Measurements from ENCODE around the gene MINDY1. TPM values are rescaled to one million over a fixed set of nuclear protein-coding genes. Genes with fewer than 3 reads are reported as not detected.

Gene MINDY1
- total and polyA plus RNA-seq, 5 experiments from 2014 or later, result 2.7 to 20.2 (median 12.6) TPM

GRCh38 chr1:150981177-150981804 lies 25.4 kb downstream of the MINDY1 start:
- Mint-ChIP-seq H3K4me3 (no peak overlapping the region), H3K27ac (peak overlapping the region in 1 of 10 donors; percentile 8), H3K36me3 (no peaks in the 10 kb centered on the region), H3K4me1 (peaks cover 16 to 34% (median 32%) of the 10 kb centered on the region in 4 donors), H3K27me3 (no peaks in the 10 kb centered on the region), H3K9me3 (no peaks in the 10 kb centered on the region)
- DNase-seq (no peak), ATAC-seq (no peak)
- POLR2A ChIA-PET, result interaction anchor here (1.1 to 4.9 kb wide), 3 partner anchors 13 to 25 kb away, joined by 3 to 22 read pairs (median 3); partner anchors contain the start of gene MINDY1

GRCh38 chr1:150979092-150980056 lies 27.3 kb downstream of the MINDY1 start:
- Mint-ChIP-seq H3K9me3 (no peaks in the 10 kb centered on the region), H3K4me3 (peak overlapping the region; percentile 52 to 78 (median 68)), H3K27me3 (no peaks in the 10 kb centered on the region), H3K36me3 (no peaks in the 10 kb centered on the region), H3K27ac (peak overlapping the region; percentile 47 to 95 (median 80)), H3K4me1 (peaks cover 17 to 44% (median 39%) of the 10 kb centered on the region in 4 donors)
- POLR2A ChIA-PET, result interaction anchor here (0.6 to 4.9 kb wide), 3 partner anchors 9 to 35 kb away, joined by 3 to 22 read pairs (median 6); partner anchors contain the start of gene MINDY1
- ATAC-seq, result peak; percentile 58 to 60
- DNase-seq, result peak; percentile 77 to 94 (median 88)

- H3K4me3 Mint-ChIP-seq, result peak overlapping the region; percentile 21 to 92 (median 79)
- peaks cover 29 to 61% (median 57%) of the 10 kb centered on the region in 4 donors for H3K4me1 Mint-ChIP-seq
- H3K9me3 Mint-ChIP-seq, result no peaks in the 10 kb centered on the region
- H3K27me3 Mint-ChIP-seq, result no peaks in the 10 kb centered on the region
- DNase-seq (peak; percentile 38 to 86 (median 58)), ATAC-seq (peak; percentile 18 to 20)
- POLR2A ChIA-PET, result interaction anchor here (0.8 to 4.5 kb wide), 6 partner anchors 16 to 317 kb away, joined by 3 to 32 read pairs (median 4); partner anchors contain the start of genes MINDY1 and SETDB1
- peak overlapping the region; percentile 73 to 96 (median 90) for H3K27ac Mint-ChIP-seq
- H3K36me3 Mint-ChIP-seq, result no peaks in the 10 kb centered on the region
These were observed 29.6 kb downstream of the MINDY1 start for GRCh38 chr1:150976879-150977694.

GRCh38 chr1:150976401-150976821 lies 30.3 kb downstream of the MINDY1 start:
- peak overlapping the region; percentile 21 to 92 (median 79) for H3K4me3 Mint-ChIP-seq
- DNase-seq (no peak), ATAC-seq (no peak)
- peaks cover 29 to 68% (median 63%) of the 10 kb centered on the region in 4 donors for H3K4me1 Mint-ChIP-seq
- H3K36me3 Mint-ChIP-seq, result no peaks in the 10 kb centered on the region
- POLR2A ChIA-PET, result interaction anchor here (0.6 to 4.5 kb wide), 6 partner anchors 15 to 317 kb away, joined by 3 to 32 read pairs (median 4); partner anchors contain the start of genes MINDY1 and SETDB1
- no peaks in the 10 kb centered on the region for H3K9me3 Mint-ChIP-seq
- no peaks in the 10 kb centered on the region for H3K27me3 Mint-ChIP-seq
- peak overlapping the region; percentile 44 to 96 (median 91) for H3K27ac Mint-ChIP-seq

- H3K9me3 Mint-ChIP-seq, result no peaks in the 10 kb centered on the region
- POLR2A ChIA-PET, result interaction anchor here (0.5 to 4.5 kb wide), 17 partner anchors 8 to 613 kb away, joined by 3 to 32 read pairs (median 5); partner anchors contain the start of genes ENSA, MINDY1, SETDB1 and TNFAIP8L2
- DNase-seq (peak; percentile 65 to 88 (median 76)), ATAC-seq (peak; percentile 67 to 74)
- H3K27ac Mint-ChIP-seq, result peak within 1 kb of the TSS; percentile 92 to 95 (median 93)
- H3K4me1 Mint-ChIP-seq, result peaks cover 34 to 82% (median 78%) of the 10 kb centered on the region in 4 donors
- H3K36me3 Mint-ChIP-seq, result no peaks in the 10 kb centered on the region
- H3K4me3 Mint-ChIP-seq, result peak within 1 kb of the TSS; percentile 82 to 93 (median 90)
- H3K27me3 Mint-ChIP-seq, result no peaks in the 10 kb centered on the region
These were observed 31.9 kb downstream of the MINDY1 start, which contains the start of gene CERS2 for GRCh38 chr1:150974580-150975478. Gene CERS2 (minus strand): TSS chr1:150974835. CDS start chr1:150969090, 5,745 bp downstream.

- peak overlapping the region; percentile 76 to 95 (median 93) for H3K27ac Mint-ChIP-seq
- POLR2A ChIA-PET, result interaction anchor here (0.5 to 4.5 kb wide), 23 partner anchors 9 to 750 kb away, joined by 3 to 32 read pairs (median 5); partner anchors contain the start of genes ENSA, GABPB2, MINDY1 and SETDB1
These were observed 32.7 kb downstream of the MINDY1 start for GRCh38 chr1:150973836-150974579.

GRCh38 chr1:150973258-150973835 lies 33.4 kb downstream of the MINDY1 start:
- DNase-seq (peak in 2 of 10 donors; percentile 17 to 66), ATAC-seq (no peak)
- peaks cover 0 to 8% (median 0%) of the 10 kb centered on the region in 3 donors for H3K36me3 Mint-ChIP-seq
- POLR2A ChIA-PET, result interaction anchor here (0.6 to 4.5 kb wide), 17 partner anchors 9 to 485 kb away, joined by 3 to 32 read pairs (median 5); partner anchors contain the start of genes GABPB2, MINDY1, SETDB1 and TNFAIP8L2
- peaks cover 33 to 73% (median 69%) of the 10 kb centered on the region in 4 donors for H3K4me1 Mint-ChIP-seq
- no peaks in the 10 kb centered on the region for H3K9me3 Mint-ChIP-seq
- H3K27ac Mint-ChIP-seq, result peak overlapping the region; percentile 76 to 95 (median 93)
- no peaks in the 10 kb centered on the region for H3K27me3 Mint-ChIP-seq
- peak overlapping the region; percentile 82 to 93 (median 90) for H3K4me3 Mint-ChIP-seq

More at GRCh38 chr1:150973836-150974579, 32.7 kb downstream of the MINDY1 start:
- Mint-ChIP-seq H3K36me3 (peaks cover 0 to 2% (median 0%) of the 10 kb centered on the region in 3 donors), H3K9me3 (no peaks in the 10 kb centered on the region), H3K27me3 (no peaks in the 10 kb centered on the region), H3K4me1 (peaks cover 34 to 77% (median 74%) of the 10 kb centered on the region in 4 donors), H3K4me3 (peak overlapping the region; percentile 82 to 93 (median 90))
- ATAC-seq, result peak; percentile 43 to 55
- peak in 9 of 10 donors; percentile 5 to 49 (median 24) for DNase-seq

GRCh38 chr1:150972417-150972940 lies 34.2 kb downstream of the MINDY1 start:
- peak overlapping the region; percentile 76 to 95 (median 92) for H3K27ac Mint-ChIP-seq
- H3K27me3 Mint-ChIP-seq, result no peaks in the 10 kb centered on the region
- peak overlapping the region; percentile 82 to 93 (median 90) for H3K4me3 Mint-ChIP-seq
- H3K4me1 Mint-ChIP-seq, result peaks cover 32 to 70% (median 63%) of the 10 kb centered on the region in 4 donors
- H3K9me3 Mint-ChIP-seq, result no peaks in the 10 kb centered on the region
- ATAC-seq (no peak), DNase-seq (no peak)
- H3K36me3 Mint-ChIP-seq, result peaks cover 0 to 17% (median 7%) of the 10 kb centered on the region in 3 donors
- POLR2A ChIA-PET, result no interaction called here

GRCh38 chr1:150971583-150972416 lies 34.9 kb downstream of the MINDY1 start:
- H3K9me3 Mint-ChIP-seq, result no peaks in the 10 kb centered on the region
- peak overlapping the region; percentile 82 to 93 (median 90) for H3K4me3 Mint-ChIP-seq
- POLR2A ChIA-PET, result no interaction called here
- H3K27ac Mint-ChIP-seq, result peak overlapping the region; percentile 76 to 95 (median 92)
- peaks cover 25 to 66% (median 56%) of the 10 kb centered on the region in 4 donors for H3K4me1 Mint-ChIP-seq
- no peaks in the 10 kb centered on the region for H3K27me3 Mint-ChIP-seq
- ATAC-seq (no peak), DNase-seq (no peak)
- H3K36me3 Mint-ChIP-seq, result peaks cover 0 to 24% (median 7%) of the 10 kb centered on the region in 3 donors
